Gastrocnemius medialis (tissue), 4 donors: ENCODE data around the gene TOR1B. TPM values are rescaled to one million over a fixed set of nuclear protein-coding genes. Genes with fewer than 3 reads are reported as not detected.

ENCODE experiments used
- ATAC-seq, 2 donors: fragments of 150-250 bp; one replicate each; pipeline ENCODE4 v1.9.1; 2016
- DNase-seq, 2 donors: peaks; one replicate each; pipeline ENCODE4 v3.0.0-alpha.2; 2019
- H3K27ac ChIP-seq, 4 donors: fragments of 200-600 bp; sonication (generic); 1 replicate in 1 of 4; 2 replicates in 3 of 4; pipeline ENCODE4 v1.5.1; 2016 to 2018; ENCODE audit warnings: mild to moderate bottlenecking in 2 of 4, moderate library complexity in 1 of 4
- H3K27me3 ChIP-seq, 3 donors: fragments of 200-600 bp; sonication (generic) in 2 of 3; 1 replicate in 1 of 3; 2 replicates in 2 of 3; pipeline versions ENCODE4 v1.5.1 to v1.6.0; 2016 to 2019; ENCODE audit warnings: mild to moderate bottlenecking in 1 of 3, moderate library complexity in 1 of 3
- H3K36me3 ChIP-seq, 2 donors: fragments of 200-600 bp; sonication (generic) in 1 of 2; one replicate each; pipeline ENCODE4 v1.5.1; 2017 to 2018
- H3K4me1 ChIP-seq, 2 donors: fragments of 200-600 bp; sonication (generic) in 1 of 2; one replicate each; pipeline ENCODE4 v1.5.1; 2016 to 2017; ENCODE audit warnings: mild to moderate bottlenecking in 2 of 2
- H3K4me3 ChIP-seq, 4 donors: fragments of 200-600 bp; sonication (generic) in 3 of 4; 1 replicate in 1 of 4; 2 replicates in 3 of 4; pipeline ENCODE4 v1.5.1; 2016 to 2019; ENCODE audit warnings: mild to moderate bottlenecking in 2 of 4
- H3K9me3 ChIP-seq, 3 donors: fragments of 200-600 bp; sonication (generic) in 2 of 3; 1 replicate in 1 of 3; 2 replicates in 2 of 3; pipeline ENCODE4 v1.5.1; 2016 to 2019
- POLR2A ChIP-seq, 2 donors: fragments of 450-650 bp; IDR thresholded peaks; one replicate each; pipeline ENCODE4 v1.6.1; 2017; ENCODE audit warnings: antibody characterized with exemption in 2 of 2, mild to moderate bottlenecking in 2 of 2, moderate library complexity in 2 of 2
- in situ Hi-C, 4 donors: fragments of 200-750 bp; cut with MboI; loops; one replicate each; pipeline versions ENCODE4 v1.15.0 to v1.8.0; 2017; ENCODE audit warnings: low sequenced_read_pairs in 4 of 4
- intact Hi-C: fragments of 100-400 bp; cut with DNase I; formaldehyde crosslinking; loops from one replicate; pipeline ENCODE4 v1.15.1; 2023; ENCODE audit warnings: low total_unique reads
- total RNA-seq, 4 donors: library from RNA; depleted of rRNA; stranded (reverse); fragments of >200 nt; gene quantifications; one replicate each; pipeline versions ENCODE4 v1.1.0 to v1.2.3, GENCODE V29; 2016
- TF ChIP-seq, protein P1 (sequence below), 5 experiments: fragments of 450-650 bp in 3 of 5; fragments of 200-600 bp in 2 of 5; sonication (generic) in 2 of 5; IDR thresholded peaks in 4 of 5; conservative IDR thresholded peaks in 1 of 5; 1 replicate in 4 of 5; 2 replicates in 1 of 5; pipeline ENCODE4 v1.5.1; 2016 to 2019; ENCODE audit warnings: antibody characterized with exemption in 5 of 5, mild to moderate bottlenecking in 3 of 5, moderate library complexity in 3 of 5

Gene TOR1B
- total RNA-seq, 4 donors from 2014 or later, result 15.9 to 22.6 (median 21.2) TPM

GRCh38 chr9:129801504-129801903 lies 1.5 kb upstream of the TOR1B start:
- Histone ChIP-seq H3K4me3 (no peak overlapping the region), H3K27ac (no peak overlapping the region), H3K9me3 (no peaks in the 10 kb centered on the region), H3K27me3 (no peaks in the 10 kb centered on the region), H3K4me1 (peaks cover 8 to 10% of the 10 kb centered on the region in 2 donors), H3K36me3 (peaks cover 0 to 18% of the 10 kb centered on the region in 2 donors)
- ATAC-seq, result no peak
- in situ Hi-C loops, result no loop called here
- TF ChIP-seq POLR2A (IDR thresholded peaks at IDR 0.05), result no peak
- TF ChIP-seq, protein P1, sequence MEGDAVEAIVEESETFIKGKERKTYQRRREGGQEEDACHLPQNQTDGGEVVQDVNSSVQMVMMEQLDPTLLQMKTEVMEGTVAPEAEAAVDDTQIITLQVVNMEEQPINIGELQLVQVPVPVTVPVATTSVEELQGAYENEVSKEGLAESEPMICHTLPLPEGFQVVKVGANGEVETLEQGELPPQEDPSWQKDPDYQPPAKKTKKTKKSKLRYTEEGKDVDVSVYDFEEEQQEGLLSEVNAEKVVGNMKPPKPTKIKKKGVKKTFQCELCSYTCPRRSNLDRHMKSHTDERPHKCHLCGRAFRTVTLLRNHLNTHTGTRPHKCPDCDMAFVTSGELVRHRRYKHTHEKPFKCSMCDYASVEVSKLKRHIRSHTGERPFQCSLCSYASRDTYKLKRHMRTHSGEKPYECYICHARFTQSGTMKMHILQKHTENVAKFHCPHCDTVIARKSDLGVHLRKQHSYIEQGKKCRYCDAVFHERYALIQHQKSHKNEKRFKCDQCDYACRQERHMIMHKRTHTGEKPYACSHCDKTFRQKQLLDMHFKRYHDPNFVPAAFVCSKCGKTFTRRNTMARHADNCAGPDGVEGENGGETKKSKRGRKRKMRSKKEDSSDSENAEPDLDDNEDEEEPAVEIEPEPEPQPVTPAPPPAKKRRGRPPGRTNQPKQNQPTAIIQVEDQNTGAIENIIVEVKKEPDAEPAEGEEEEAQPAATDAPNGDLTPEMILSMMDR (IDR thresholded peaks at IDR 0.05 in 4 of 5, conservative IDR thresholded peaks at IDR 0.05 in 1 of 5), result no peak
- intact Hi-C loops, result loop anchor here (5.0 kb wide), 1 partner anchor 36 kb away; the partner anchor contains the start of genes C9orf78 and USP20
- DNase-seq, result no peak

GRCh38 chr9:129803676-129804060 lies 684 bp downstream of the TOR1B start:
- Histone ChIP-seq H3K4me1 (peaks cover 8 to 10% of the 10 kb centered on the region in 2 donors), H3K4me3 (peak overlapping the region; percentile 78 to 99 (median 89)), H3K27me3 (no peaks in the 10 kb centered on the region), H3K9me3 (no peaks in the 10 kb centered on the region), H3K27ac (peak overlapping the region; percentile 82 to 90 (median 86)), H3K36me3 (peaks cover 0 to 32% of the 10 kb centered on the region in 2 donors)
- TF ChIP-seq, protein P1 (IDR thresholded peaks at IDR 0.05 in 4 of 5, conservative IDR thresholded peaks at IDR 0.05 in 1 of 5), result no peak
- TF ChIP-seq POLR2A (IDR thresholded peaks at IDR 0.05), result no peak
- in situ Hi-C loops (no loop called here), intact Hi-C loops (loop anchor here (1.0 to 5.0 kb wide), 2 partner anchors 20 to 34 kb away; partner anchors contain the start of genes C9orf78 and USP20)
- no peak for DNase-seq
- ATAC-seq, result no peak

- intact Hi-C loops (no loop called here), in situ Hi-C loops (no loop called here)
- Histone ChIP-seq H3K27me3 (no peaks in the 10 kb centered on the region), H3K4me3 (no peak overlapping the region), H3K27ac (no peak overlapping the region), H3K9me3 (no peaks in the 10 kb centered on the region), H3K36me3 (peaks cover 0 to 56% of the 10 kb centered on the region in 2 donors), H3K4me1 (peaks cover 8 to 10% of the 10 kb centered on the region in 2 donors)
- TF ChIP-seq POLR2A (IDR thresholded peaks at IDR 0.05), result no peak
- TF ChIP-seq, protein P1 (IDR thresholded peaks at IDR 0.05 in 4 of 5, conservative IDR thresholded peaks at IDR 0.05 in 1 of 5), result no peak
- DNase-seq (no peak), ATAC-seq (no peak)
Observed at GRCh38 chr9:129806061-129806460, 3.1 kb downstream of the TOR1B start.

GRCh38 chr9:129809346-129809745 lies 6.4 kb downstream of the TOR1B start:
- Histone ChIP-seq H3K4me1 (no peaks in the 10 kb centered on the region), H3K36me3 (peaks cover 0 to 71% of the 10 kb centered on the region in 2 donors), H3K27me3 (no peaks in the 10 kb centered on the region), H3K4me3 (no peak overlapping the region), H3K27ac (no peak overlapping the region), H3K9me3 (no peaks in the 10 kb centered on the region)
- DNase-seq (no peak), ATAC-seq (no peak)
- in situ Hi-C loops, result no loop called here
- TF ChIP-seq POLR2A (IDR thresholded peaks at IDR 0.05), result no peak
- TF ChIP-seq, protein P1 (IDR thresholded peaks at IDR 0.05 in 4 of 5, conservative IDR thresholded peaks at IDR 0.05 in 1 of 5), result no peak
- intact Hi-C loops, result no loop called here

DNA sequence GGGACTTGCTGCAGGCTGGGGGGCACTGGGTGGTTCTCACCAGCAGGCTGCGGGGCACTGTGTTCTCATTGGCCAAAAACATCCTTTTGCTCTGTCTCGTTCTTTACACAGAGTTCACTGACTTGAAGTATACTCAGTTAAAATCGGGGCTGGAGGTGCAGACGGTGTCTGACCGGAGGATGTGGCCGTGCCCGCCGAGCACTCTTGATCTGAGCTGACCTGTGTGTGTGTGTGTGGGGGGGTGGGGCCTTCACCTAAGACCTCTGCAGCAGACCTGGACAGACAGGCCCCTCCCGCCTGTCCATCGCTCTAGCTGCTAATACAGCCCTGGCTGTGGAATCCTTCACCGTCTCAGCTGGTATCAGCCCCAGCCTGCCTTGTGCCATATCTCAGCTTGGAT lies 7.1 kb downstream of the TOR1B start:
- H3K27ac ChIP-seq, result no peak overlapping the region
- in situ Hi-C loops, result no loop called here
- intact Hi-C loops, result no loop called here
- H3K27me3 ChIP-seq, result no peaks in the 10 kb centered on the region
- peaks cover 0 to 73% of the 10 kb centered on the region in 2 donors for H3K36me3 ChIP-seq
- TF ChIP-seq POLR2A (IDR thresholded peaks at IDR 0.05), result no peak
- TF ChIP-seq, protein P1 (IDR thresholded peaks at IDR 0.05 in 4 of 5, conservative IDR thresholded peaks at IDR 0.05 in 1 of 5), result no peak
- no peak for DNase-seq
- no peak for ATAC-seq
- H3K4me1 ChIP-seq, result no peaks in the 10 kb centered on the region
- no peak overlapping the region for H3K4me3 ChIP-seq
- no peaks in the 10 kb centered on the region for H3K9me3 ChIP-seq
